ENCODE results near the gene ZBED2. TPM values are rescaled to one million over a fixed set of nuclear protein-coding genes. Genes with fewer than 3 reads are reported as not detected.

ZBED2 gene
- polyA plus RNA-seq, 2 of the 4 experiments (the other 2 are of a cell fraction): 0.48 to 1.9 TPM

- no peak overlapping the region for H3K4me3 ChIP-seq
- ATAC-seq (peak; percentile 52 to 68; a peak in 4 of 6 replicates), FAIRE-seq (no peak), DNase-seq (ENCODE audit: low read depth in 1 of 2, low spot score in 1 of 2) (peak; percentile 22 to 28)
- peak overlapping the region; percentile 51 for H3K4me2 ChIP-seq
- H3K9me3 ChIP-seq: peaks cover 8% of the 10 kb centered on the region; the same call in 1 of the 3 replicates
- TF ChIP-seq RFX5 (IDR thresholded peaks at IDR 0.05): peak; percentile 80
- peak; percentile 61; the same call in 1 of the 2 replicates for TF ChIP-seq HOXB5 (CRISPR knock-in tag; IDR thresholded peaks at IDR 0.05)
- no peak for TF ChIP-seq FOSB (CRISPR knock-in tag; IDR thresholded peaks at IDR 0.05)
- peak in 1 of 2 experiments; percentile 21; a peak in 1 of 5 replicates for TF ChIP-seq EP300 (IDR thresholded peaks at IDR 0.05)
- TF ChIP-seq FOSL2 (IDR thresholded peaks at IDR 0.05): 0 out of 2 replicates have a peak, but pooled peaks have one; percentile 18
- TF ChIP-seq FOSL2 (CRISPR knock-in tag; IDR thresholded peaks at IDR 0.05): 0 out of 2 replicates have a peak, but pooled peaks have one; percentile 13
- no peak for TF ChIP-seq CBX8 (IDR thresholded peaks at IDR 0.05)
- TF ChIP-seq JUN (IDR thresholded peaks at IDR 0.05): 0 out of 5 replicates have a peak, but pooled peaks of 1 of the 2 experiments have one; percentile 1
- peak; percentile 29; the same call in 1 of the 2 replicates for TF ChIP-seq GATA3 (IDR thresholded peaks at IDR 0.05; ENCODE audit: borderline replicate concordance)
- ChIA-PET POLR2A (no interaction called here), CTCF (interaction anchor here (1.3 to 2.1 kb wide), 3 partner anchors 11 to 127 kb away, joined by 3 to 9 read pairs (median 6); no protein-coding TSS in a partner anchor)
- H3K27ac ChIP-seq: peak overlapping the region; percentile 54 to 79
- peaks cover 90% of the 10 kb centered on the region for H3K4me1 ChIP-seq
- 28% methylated on average over 2 of the region's 2 CpGs for WGBS (ENCODE audit: missing lambda C conversion rate)
Observed at GRCh38 chr3:111589303-111590142, 5.6 kb downstream of the ZBED2 start.

DNA sequence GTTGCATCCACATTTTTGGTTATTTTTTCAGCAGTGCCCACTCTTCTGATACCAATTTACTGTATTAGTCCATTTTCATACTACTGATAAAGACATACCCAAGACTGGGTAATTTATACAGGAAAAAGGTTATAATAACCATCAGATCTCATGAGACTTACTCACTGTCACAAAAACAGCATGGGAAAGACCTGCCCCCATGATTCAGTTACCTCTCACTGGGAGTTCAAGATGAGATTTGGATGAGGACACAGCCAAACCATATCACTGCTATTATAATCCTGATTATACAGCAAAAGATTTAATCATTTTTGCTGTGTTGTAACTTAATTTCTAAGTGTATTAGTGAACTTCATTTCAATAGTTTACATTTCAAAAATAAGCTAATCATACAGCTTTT is 6.6 kb downstream of the ZBED2 start:
- H3K27ac ChIP-seq: peak overlapping the region; percentile 46 to 79
- no peak overlapping the region for H3K4me3 ChIP-seq
- H3K4me2 ChIP-seq: no peak overlapping the region
- no peak for FAIRE-seq
- CTCF ChIA-PET: interaction anchor here (0.6 to 3.3 kb wide), 4 partner anchors 10 to 78 kb away, joined by 3 to 14 read pairs (median 8); no protein-coding TSS in a partner anchor
- no peak for DNase-seq (ENCODE audit: low read depth in 1 of 2, low spot score in 1 of 2)
- no peak for ATAC-seq
- TF ChIP-seq NPAS2 (CRISPR knock-in tag; IDR thresholded peaks at IDR 0.05; ENCODE audit: borderline replicate concordance) (no peak), EHF (CRISPR knock-in tag; IDR thresholded peaks at IDR 0.05) (no peak), JUN (IDR thresholded peaks at IDR 0.05) (no peak), FOSB (CRISPR knock-in tag; IDR thresholded peaks at IDR 0.05) (no peak), ELK1 (IDR thresholded peaks at IDR 0.05; ENCODE audit: low read depth, low read length) (no peak), CHD4 (IDR thresholded peaks at IDR 0.05; ENCODE audit: borderline replicate concordance) (no peak), ZC3H11A (IDR thresholded peaks at IDR 0.05) (no peak), CBX2 (IDR thresholded peaks at IDR 0.05; ENCODE audit: borderline replicate concordance, low read depth) (no peak), ZSCAN20 (CRISPR knock-in tag; IDR thresholded peaks at IDR 0.05) (no peak), FOSL2 (IDR thresholded peaks at IDR 0.05) (no peak), FOSL2 (CRISPR knock-in tag; IDR thresholded peaks at IDR 0.05) (no peak)
- H3K9me3 ChIP-seq: peaks cover 10% of the 10 kb centered on the region; the same call in 2 of the 3 replicates
- POLR2A ChIA-PET: no interaction called here
- H3K4me1 ChIP-seq: peaks cover 90% of the 10 kb centered on the region

DNA sequence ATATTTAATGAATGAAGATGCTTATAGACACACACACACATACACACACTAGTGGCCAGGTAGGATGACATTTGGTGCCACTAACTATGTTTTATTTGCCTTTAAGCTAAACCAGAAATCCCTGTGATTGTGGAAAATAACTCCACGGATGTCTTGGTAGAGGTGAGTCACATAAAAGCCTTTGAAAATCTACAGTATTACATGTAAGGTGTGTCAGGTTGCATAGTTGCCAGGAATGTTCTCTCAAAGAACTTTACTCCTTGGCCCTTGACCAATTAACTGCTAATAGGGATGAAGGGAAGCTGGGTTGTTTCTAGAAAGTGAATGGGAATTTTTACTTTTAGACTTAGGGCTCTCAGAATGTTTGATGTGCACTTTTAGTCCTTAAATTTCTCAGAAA is 9.9 kb downstream of the ZBED2 start:
- no peak overlapping the region for H3K4me3 ChIP-seq
- ChIA-PET POLR2A (interaction anchor here (0.7 to 1.0 kb wide), 3 partner anchors 9 to 87 kb away, joined by 3 read pairs; no protein-coding TSS in a partner anchor), CTCF (interaction anchor here (1.0 to 3.3 kb wide), 3 partner anchors 7 to 111 kb away, joined by 3 to 14 read pairs (median 3); no protein-coding TSS in a partner anchor)
- H3K4me1 ChIP-seq: peaks cover 89% of the 10 kb centered on the region
- peak; percentile 52 to 70 for DNase-seq (ENCODE audit: low read depth in 1 of 2, low spot score in 1 of 2)
- H3K9me3 ChIP-seq: peaks cover 13% of the 10 kb centered on the region; the same call in 2 of the 3 replicates
- FAIRE-seq: no peak
- peak overlapping the region; percentile 82 to 84 for H3K27ac ChIP-seq
- peak overlapping the region; percentile 63 for H3K4me2 ChIP-seq
- 0% methylated on average over 1 of the region's 1 CpG for WGBS (ENCODE audit: missing lambda C conversion rate)
- peak; percentile 14 to 65; a peak in 3 of 6 replicates for ATAC-seq
- no peak for TF ChIP-seq KDM1A (IDR thresholded peaks at IDR 0.05; ENCODE audit: low read depth)
- no peak for TF ChIP-seq POLR2A (IDR thresholded peaks at IDR 0.05; ENCODE audit: low read length)
- no peak for TF ChIP-seq FOXS1 (CRISPR knock-in tag; IDR thresholded peaks at IDR 0.05)
- TF ChIP-seq, protein P1, sequence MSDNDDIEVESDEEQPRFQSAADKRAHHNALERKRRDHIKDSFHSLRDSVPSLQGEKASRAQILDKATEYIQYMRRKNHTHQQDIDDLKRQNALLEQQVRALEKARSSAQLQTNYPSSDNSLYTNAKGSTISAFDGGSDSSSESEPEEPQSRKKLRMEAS (IDR thresholded peaks at IDR 0.05): no peak
- no peak for TF ChIP-seq RARB (CRISPR knock-in tag; IDR thresholded peaks at IDR 0.05)
- TF ChIP-seq SMC3 (IDR thresholded peaks at IDR 0.05): no peak
- no peak for TF ChIP-seq RAD21 (conservative IDR thresholded peaks at IDR 0.05 in 1 of 2, IDR thresholded peaks at IDR 0.05 in 1 of 2)
- TF ChIP-seq JUN (IDR thresholded peaks at IDR 0.05): peak in 1 of 2 experiments; percentile 47; a peak in 1 of 5 replicates
- TF ChIP-seq CEBPB (IDR thresholded peaks at IDR 0.05): 0 out of 4 replicates have a peak, but pooled peaks of 1 of the 2 experiments have one; percentile 8
- no peak for TF ChIP-seq POLR2AphosphoS2 (conservative IDR thresholded peaks at IDR 0.05; ENCODE audit: low read length)
- no peak for TF ChIP-seq TFCP2L1 (CRISPR knock-in tag; IDR thresholded peaks at IDR 0.05)
- TF ChIP-seq NPAS2 (CRISPR knock-in tag; IDR thresholded peaks at IDR 0.05; ENCODE audit: borderline replicate concordance): no peak
- TF ChIP-seq MAFK (IDR thresholded peaks at IDR 0.05; ENCODE audit: partially characterized antibody): no peak
- TF ChIP-seq ATOH8 (CRISPR knock-in tag; IDR thresholded peaks at IDR 0.05; ENCODE audit: low read depth): no peak
- no peak for TF ChIP-seq ESRRA (IDR thresholded peaks at IDR 0.05; ENCODE audit: borderline replicate concordance, low read length)
- TF ChIP-seq HMGXB4 (CRISPR knock-in tag; IDR thresholded peaks at IDR 0.05; ENCODE audit: borderline replicate concordance): no peak
